GM23338 (cell line): ENCODE measurements around the gene FRMPD1. TPM values are rescaled to one million over a fixed set of nuclear protein-coding genes. Genes with fewer than 3 reads are reported as not detected.

Experiments used
- ATAC-seq: fragments of 200-7000 bp; cut with Tn5 transposase; 3 replicates; pipeline ENCODE4 v1.9.1; 2020
- DNase-seq: peaks from one replicate; pipeline ENCODE4 v3.0.0-alpha.2; 2015; ENCODE audit warnings: low spot score
- H2AFZ ChIP-seq: fragments of 200-600 bp; sonication (generic); 2 replicates; pipeline ENCODE4 v1.8.0; 2016; ENCODE audit warnings: antibody characterized with exemption, mild to moderate bottlenecking, moderate library complexity
- H3F3A ChIP-seq: fragments of 200-600 bp; sonication (generic); replicated peaks from 2 replicates; pipeline ENCODE4 v1.8.0; 2017; ENCODE audit warnings: antibody characterized with exemption, mixed run types, low read depth
- H3K27ac ChIP-seq: fragments of 200-600 bp; sonication (generic); 2 replicates; pipeline ENCODE4 v1.6.1; 2016; ENCODE audit warnings: low read depth
- H3K27me3 ChIP-seq: fragments of 200-600 bp; sonication (generic); 2 replicates; pipeline ENCODE4 v1.8.0; 2016; ENCODE audit warnings: mild to moderate bottlenecking, mixed run types, moderate library complexity; ENCODE audit not compliant: insufficient read depth
- H3K36me3 ChIP-seq: fragments of 200-600 bp; sonication (generic); 2 replicates; pipeline ENCODE4 v1.8.0; 2016; ENCODE audit warnings: mild to moderate bottlenecking; ENCODE audit not compliant: insufficient read depth
- H3K4me1 ChIP-seq: fragments of 200-600 bp; sonication (generic); 2 replicates; pipeline ENCODE4 v1.8.0; 2016; ENCODE audit warnings: mild to moderate bottlenecking, moderate library complexity; ENCODE audit not compliant: insufficient read depth
- H3K4me2 ChIP-seq: fragments of 200-600 bp; sonication (generic); 2 replicates; pipeline ENCODE4 v1.7.1; 2017; ENCODE audit warnings: mixed run types
- H3K4me3 ChIP-seq: fragments of 200-600 bp; sonication (generic); 2 replicates; pipeline ENCODE4 v1.6.1; 2016; ENCODE audit warnings: mixed run types
- H3K79me2 ChIP-seq: fragments of 200-600 bp; sonication (generic); replicated peaks from 2 replicates; pipeline ENCODE4 v1.8.0; 2017; ENCODE audit warnings: mild to moderate bottlenecking; ENCODE audit not compliant: insufficient read depth
- H3K9me2 ChIP-seq: fragments of 200-600 bp; sonication (generic); 2 replicates; pipeline ENCODE4 v1.8.0; 2017; ENCODE audit not compliant: insufficient read depth
- H4K20me1 ChIP-seq: fragments of 200-600 bp; sonication (generic); replicated peaks from 2 replicates; pipeline ENCODE4 v1.8.0; 2017; ENCODE audit warnings: mild to moderate bottlenecking; ENCODE audit not compliant: insufficient read depth
- H3K27ac Mint-ChIP-seq: 2 replicates; pipeline ENCODE4 v1.8.0; 2020; ENCODE audit warnings: inconsistent platforms, mild to moderate bottlenecking, moderate library complexity, mixed read lengths
- H3K27me3 Mint-ChIP-seq: 3 replicates; pipeline ENCODE4 v1.8.0; 2022; ENCODE audit warnings: low read depth, mild to moderate bottlenecking, moderate library complexity, mixed read lengths, inconsistent platforms; ENCODE audit not compliant: insufficient read depth, poor library complexity
- H3K36me3 Mint-ChIP-seq: 3 replicates; pipeline ENCODE4 v1.8.0; 2021; ENCODE audit warnings: low read depth, mild to moderate bottlenecking, inconsistent platforms, moderate library complexity, mixed read lengths
- H3K4me1 Mint-ChIP-seq: 3 replicates; pipeline ENCODE4 v1.8.0; 2020; ENCODE audit warnings: mild to moderate bottlenecking, inconsistent platforms, mixed read lengths
- H3K4me3 Mint-ChIP-seq: 3 replicates; pipeline ENCODE4 v1.8.0; 2021; ENCODE audit warnings: moderate library complexity, mild to moderate bottlenecking, inconsistent platforms, mixed read lengths
- H3K9me3 Mint-ChIP-seq: 3 replicates; pipeline ENCODE4 v1.8.0; 2020; ENCODE audit warnings: moderate library complexity, mild to moderate bottlenecking, inconsistent platforms, mixed read lengths
- CREB1 ChIP-seq: fragments of 250-450 bp; sonication (Bioruptor Pico); IDR thresholded peaks from 2 replicates; pipeline ENCODE4 v1.5.0; 2020; ENCODE audit warnings: low read depth, mild to moderate bottlenecking, moderate library complexity
- EZH2 ChIP-seq: fragments of 200-600 bp; sonication (generic); IDR thresholded peaks from one replicate; pipeline ENCODE4 v1.8.0; 2017; ENCODE audit warnings: antibody characterized with exemption, mild to moderate bottlenecking, low read depth; ENCODE audit not compliant: unreplicated experiment
- JUNB ChIP-seq: IDR thresholded peaks from one replicate; pipeline ENCODE4 v1.6.1; 2016; ENCODE audit warnings: antibody characterized with exemption; ENCODE audit not compliant: unreplicated experiment
- NANOG ChIP-seq: IDR thresholded peaks from 2 replicates; pipeline ENCODE4 v1.6.1; 2016; ENCODE audit warnings: antibody characterized with exemption, borderline replicate concordance
- STAT1 ChIP-seq: IDR thresholded peaks from one replicate; pipeline ENCODE4 v1.6.1; 2016; ENCODE audit warnings: antibody characterized with exemption; ENCODE audit not compliant: unreplicated experiment
- polyA plus RNA-seq: library from polyadenylated mRNA; unstranded; fragments of >200 nt; fragmentation: Nextera tagmentation; extraction: Ambion mirVana; gene quantifications from 2 replicates; pipeline ENCODE4 v1.2.1, GENCODE V29; 2016
- total RNA-seq: library from RNA; depleted of rRNA; stranded (reverse); fragments of >200 nt; shearing (Covaris generic); gene quantifications from 2 replicates; pipeline ENCODE4 v1.2.3, GENCODE V29; 2014
- TF ChIP-seq, protein P1 (sequence below): fragments of 250-450 bp; sonication (Bioruptor Pico); IDR thresholded peaks from 2 replicates; pipeline ENCODE4 v1.5.0; 2020; ENCODE audit warnings: mild to moderate bottlenecking, moderate library complexity
- TF ChIP-seq, protein P2 (sequence below): IDR thresholded peaks from 2 replicates; pipeline ENCODE4 v1.6.1; 2016; ENCODE audit warnings: antibody characterized with exemption

Gene FRMPD1
- total and polyA plus RNA-seq, 2 experiments from 2014 or later, result 0.23 to 0.63 TPM

DNA sequence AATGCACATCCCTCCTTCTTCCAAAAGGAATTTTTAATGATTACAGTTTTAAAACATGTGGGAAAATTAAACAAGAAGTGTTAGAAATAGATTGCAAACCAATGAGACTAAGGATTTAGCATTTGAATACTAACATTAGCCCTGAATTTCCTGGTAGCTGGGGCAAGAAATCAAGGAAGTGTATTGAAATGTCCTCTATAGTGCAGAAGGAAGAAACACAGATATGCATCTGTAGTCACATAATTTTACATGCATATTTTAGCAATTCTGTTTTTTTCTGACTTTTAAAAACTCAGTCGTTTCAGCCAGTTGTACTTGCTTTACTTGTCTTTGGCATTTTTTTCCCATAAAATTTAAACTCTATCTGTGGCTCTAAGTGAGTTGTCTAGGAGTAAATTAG, 45.8 kb downstream of the FRMPD1 start (continued):
- TF ChIP-seq, protein P1, sequence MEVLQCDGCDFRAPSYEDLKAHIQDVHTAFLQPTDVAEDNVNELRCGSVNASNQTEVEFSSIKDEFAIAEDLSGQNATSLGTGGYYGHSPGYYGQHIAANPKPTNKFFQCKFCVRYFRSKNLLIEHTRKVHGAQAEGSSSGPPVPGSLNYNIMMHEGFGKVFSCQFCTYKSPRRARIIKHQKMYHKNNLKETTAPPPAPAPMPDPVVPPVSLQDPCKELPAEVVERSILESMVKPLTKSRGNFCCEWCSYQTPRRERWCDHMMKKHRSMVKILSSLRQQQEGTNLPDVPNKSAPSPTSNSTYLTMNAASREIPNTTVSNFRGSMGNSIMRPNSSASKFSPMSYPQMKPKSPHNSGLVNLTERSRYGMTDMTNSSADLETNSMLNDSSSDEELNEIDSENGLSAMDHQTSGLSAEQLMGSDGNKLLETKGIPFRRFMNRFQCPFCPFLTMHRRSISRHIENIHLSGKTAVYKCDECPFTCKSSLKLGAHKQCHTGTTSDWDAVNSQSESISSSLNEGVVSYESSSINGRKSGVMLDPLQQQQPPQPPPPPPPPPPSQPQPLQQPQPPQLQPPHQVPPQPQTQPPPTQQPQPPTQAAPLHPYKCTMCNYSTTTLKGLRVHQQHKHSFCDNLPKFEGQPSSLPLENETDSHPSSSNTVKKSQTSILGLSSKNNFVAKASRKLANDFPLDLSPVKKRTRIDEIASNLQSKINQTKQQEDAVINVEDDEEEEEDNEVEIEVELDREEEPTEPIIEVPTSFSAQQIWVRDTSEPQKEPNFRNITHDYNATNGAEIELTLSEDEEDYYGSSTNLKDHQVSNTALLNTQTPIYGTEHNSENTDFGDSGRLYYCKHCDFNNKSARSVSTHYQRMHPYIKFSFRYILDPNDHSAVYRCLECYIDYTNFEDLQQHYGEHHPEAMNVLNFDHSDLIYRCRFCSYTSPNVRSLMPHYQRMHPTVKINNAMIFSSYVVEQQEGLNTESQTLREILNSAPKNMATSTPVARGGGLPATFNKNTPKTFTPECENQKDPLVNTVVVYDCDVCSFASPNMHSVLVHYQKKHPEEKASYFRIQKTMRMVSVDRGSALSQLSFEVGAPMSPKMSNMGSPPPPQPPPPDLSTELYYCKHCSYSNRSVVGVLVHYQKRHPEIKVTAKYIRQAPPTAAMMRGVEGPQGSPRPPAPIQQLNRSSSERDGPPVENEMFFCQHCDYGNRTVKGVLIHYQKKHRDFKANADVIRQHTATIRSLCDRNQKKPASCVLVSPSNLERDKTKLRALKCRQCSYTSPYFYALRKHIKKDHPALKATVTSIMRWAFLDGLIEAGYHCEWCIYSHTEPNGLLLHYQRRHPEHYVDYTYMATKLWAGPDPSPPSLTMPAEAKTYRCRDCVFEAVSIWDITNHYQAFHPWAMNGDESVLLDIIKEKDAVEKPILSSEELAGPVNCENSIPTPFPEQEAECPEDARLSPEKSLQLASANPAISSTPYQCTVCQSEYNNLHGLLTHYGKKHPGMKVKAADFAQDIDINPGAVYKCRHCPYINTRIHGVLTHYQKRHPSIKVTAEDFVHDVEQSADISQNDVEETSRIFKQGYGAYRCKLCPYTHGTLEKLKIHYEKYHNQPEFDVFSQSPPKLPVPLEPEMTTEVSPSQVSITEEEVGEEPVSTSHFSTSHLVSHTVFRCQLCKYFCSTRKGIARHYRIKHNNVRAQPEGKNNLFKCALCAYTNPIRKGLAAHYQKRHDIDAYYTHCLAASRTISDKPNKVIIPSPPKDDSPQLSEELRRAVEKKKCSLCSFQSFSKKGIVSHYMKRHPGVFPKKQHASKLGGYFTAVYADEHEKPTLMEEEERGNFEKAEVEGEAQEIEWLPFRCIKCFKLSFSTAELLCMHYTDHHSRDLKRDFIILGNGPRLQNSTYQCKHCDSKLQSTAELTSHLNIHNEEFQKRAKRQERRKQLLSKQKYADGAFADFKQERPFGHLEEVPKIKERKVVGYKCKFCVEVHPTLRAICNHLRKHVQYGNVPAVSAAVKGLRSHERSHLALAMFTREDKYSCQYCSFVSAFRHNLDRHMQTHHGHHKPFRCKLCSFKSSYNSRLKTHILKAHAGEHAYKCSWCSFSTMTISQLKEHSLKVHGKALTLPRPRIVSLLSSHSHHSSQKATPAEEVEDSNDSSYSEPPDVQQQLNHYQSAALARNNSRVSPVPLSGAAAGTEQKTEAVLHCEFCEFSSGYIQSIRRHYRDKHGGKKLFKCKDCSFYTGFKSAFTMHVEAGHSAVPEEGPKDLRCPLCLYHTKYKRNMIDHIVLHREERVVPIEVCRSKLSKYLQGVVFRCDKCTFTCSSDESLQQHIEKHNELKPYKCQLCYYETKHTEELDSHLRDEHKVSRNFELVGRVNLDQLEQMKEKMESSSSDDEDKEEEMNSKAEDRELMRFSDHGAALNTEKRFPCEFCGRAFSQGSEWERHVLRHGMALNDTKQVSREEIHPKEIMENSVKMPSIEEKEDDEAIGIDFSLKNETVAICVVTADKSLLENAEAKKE (CRISPR knock-in tag), result no peak
- TF ChIP-seq EZH2, result no peak

DNA sequence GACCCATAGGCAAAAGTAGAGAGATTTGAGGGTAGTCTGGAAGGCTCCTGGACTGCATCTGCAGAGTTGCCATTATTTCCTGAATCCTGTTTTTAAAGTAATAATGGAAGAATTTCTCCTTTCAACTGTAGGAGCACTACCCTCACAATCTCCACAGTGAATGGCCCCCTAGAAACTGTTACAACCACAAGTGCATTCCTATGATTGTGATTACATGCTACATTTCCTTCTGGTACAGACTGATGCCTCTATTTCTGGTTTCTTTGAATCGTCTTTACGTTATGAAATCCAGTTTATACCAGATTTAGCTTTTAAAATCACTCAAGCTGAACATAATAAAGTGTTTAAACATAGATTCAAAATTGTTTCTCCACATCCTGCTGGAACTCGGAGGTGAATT, 49.4 kb downstream of the FRMPD1 start:
- no peaks in the 10 kb centered on the region for H3K36me3 ChIP-seq
- Mint-ChIP-seq H3K4me1 (peaks cover 4% of the 10 kb centered on the region; the same call in 2 of the 3 replicates), H3K4me3 (no peak overlapping the region), H3K27ac (no peak overlapping the region), H3K9me3 (no peaks in the 10 kb centered on the region), H3K36me3 (no peaks in the 10 kb centered on the region), H3K27me3 (no peaks in the 10 kb centered on the region)
- no peak for ATAC-seq
- H2AFZ ChIP-seq, result no peak overlapping the region
- H3K4me3 ChIP-seq, result no peak overlapping the region
- no peak overlapping the region for H3K27ac ChIP-seq
- no peak for DNase-seq
- no peak overlapping the region for H3K4me2 ChIP-seq
- H3K79me2 ChIP-seq, result no peaks in the 10 kb centered on the region
- H3F3A ChIP-seq, result no peaks in the 10 kb centered on the region
- no peaks in the 10 kb centered on the region for H4K20me1 ChIP-seq
- 0 out of 2 replicates have a peak, but pooled peaks cover 2% of the 10 kb centered on the region for H3K9me2 ChIP-seq
- no peaks in the 10 kb centered on the region for H3K27me3 ChIP-seq
- H3K4me1 ChIP-seq, result no peaks in the 10 kb centered on the region
- TF ChIP-seq CREB1, result no peak
- TF ChIP-seq, protein P2, sequence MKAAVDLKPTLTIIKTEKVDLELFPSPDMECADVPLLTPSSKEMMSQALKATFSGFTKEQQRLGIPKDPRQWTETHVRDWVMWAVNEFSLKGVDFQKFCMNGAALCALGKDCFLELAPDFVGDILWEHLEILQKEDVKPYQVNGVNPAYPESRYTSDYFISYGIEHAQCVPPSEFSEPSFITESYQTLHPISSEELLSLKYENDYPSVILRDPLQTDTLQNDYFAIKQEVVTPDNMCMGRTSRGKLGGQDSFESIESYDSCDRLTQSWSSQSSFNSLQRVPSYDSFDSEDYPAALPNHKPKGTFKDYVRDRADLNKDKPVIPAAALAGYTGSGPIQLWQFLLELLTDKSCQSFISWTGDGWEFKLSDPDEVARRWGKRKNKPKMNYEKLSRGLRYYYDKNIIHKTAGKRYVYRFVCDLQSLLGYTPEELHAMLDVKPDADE, result no peak
- TF ChIP-seq JUNB, result no peak
- no peak for TF ChIP-seq STAT1
- no peak for TF ChIP-seq NANOG
